Measurements from ENCODE around the gene RAD1. TPM values are rescaled to one million over a fixed set of nuclear protein-coding genes. Genes with fewer than 3 reads are reported as not detected.
"Not testable (repeated sequence)": the region's sequence is repeated elsewhere in the genome, so short reads cannot be mapped to it uniquely, and the experiment has no call there.

RAD1 gene, protein sequence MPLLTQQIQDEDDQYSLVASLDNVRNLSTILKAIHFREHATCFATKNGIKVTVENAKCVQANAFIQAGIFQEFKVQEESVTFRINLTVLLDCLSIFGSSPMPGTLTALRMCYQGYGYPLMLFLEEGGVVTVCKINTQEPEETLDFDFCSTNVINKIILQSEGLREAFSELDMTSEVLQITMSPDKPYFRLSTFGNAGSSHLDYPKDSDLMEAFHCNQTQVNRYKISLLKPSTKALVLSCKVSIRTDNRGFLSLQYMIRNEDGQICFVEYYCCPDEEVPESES
- 11.2 TPM for total RNA-seq

GRCh38 chr5:34915139-34915855 lies at the start of gene RAD1, which contains the start of gene BRIX1:
TSS of gene RAD1 (minus strand) at chr5:34915504. CDS start at chr5:34914892, 612 bp downstream.
TSS of gene BRIX1 (plus strand) at chr5:34915711. CDS start at chr5:34915739, 28 bp downstream.
- ATAC-seq = peak; percentile 99

GRCh38 chr5:34959323-34959722 lies 44.0 kb upstream of the RAD1 start:
- ATAC-seq = no peak

- peak; percentile 44 for ATAC-seq
Observed at GRCh38 chr5:34957857-34958690, 42.8 kb upstream of the RAD1 start.

DNA sequence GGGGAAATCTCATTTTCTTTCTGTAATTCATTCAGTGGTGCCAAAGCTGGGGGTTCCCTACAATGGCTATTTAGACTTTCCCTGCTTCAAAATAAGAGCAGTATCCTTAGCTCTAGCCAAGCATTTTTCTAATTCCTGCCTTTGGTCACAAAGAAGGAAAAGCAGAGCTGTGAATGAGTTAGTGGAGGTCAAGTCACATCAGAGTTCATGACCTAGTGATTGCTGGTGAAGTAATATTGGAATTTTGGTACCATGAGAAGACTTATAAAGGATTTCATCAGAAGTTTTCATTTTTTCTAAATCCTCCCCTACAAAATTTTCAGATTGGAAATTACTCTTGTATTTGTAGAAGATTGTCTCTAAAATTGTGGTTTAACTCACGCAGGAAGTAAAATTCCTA lies 42.0 kb upstream of the RAD1 start:
- ATAC-seq = no peak

- no peak for ATAC-seq
Observed at GRCh38 chr5:34944460-34945047, 29.2 kb upstream of the RAD1 start.

- ATAC-seq = no peak
Observed at GRCh38 chr5:34944044-34944443, 28.7 kb upstream of the RAD1 start.

DNA sequence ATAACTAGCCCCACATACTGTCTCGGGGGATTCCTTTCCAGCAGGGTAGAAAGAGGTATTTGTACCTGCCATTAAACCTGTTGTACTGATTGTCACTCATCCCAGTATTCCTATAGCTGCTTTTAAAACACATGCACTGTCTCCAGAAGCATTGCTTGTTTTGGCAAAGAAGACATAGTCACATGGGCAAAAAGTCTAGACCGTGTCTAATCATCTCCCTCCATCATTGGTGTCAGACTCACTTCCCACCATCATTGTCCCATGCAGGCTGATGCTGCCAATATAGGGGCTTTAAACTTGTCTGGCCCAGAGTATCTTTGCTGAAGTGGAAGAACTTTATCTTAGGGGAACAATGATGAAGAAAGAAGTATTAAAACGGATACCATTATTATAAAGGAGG lies 26.6 kb upstream of the RAD1 start:
- ATAC-seq = no peak

GRCh38 chr5:34932947-34933346 lies 17.6 kb upstream of the RAD1 start:
- no peak for ATAC-seq

- ATAC-seq = no peak
Observed at GRCh38 chr5:34930870-34931269, 15.6 kb upstream of the RAD1 start.

DNA sequence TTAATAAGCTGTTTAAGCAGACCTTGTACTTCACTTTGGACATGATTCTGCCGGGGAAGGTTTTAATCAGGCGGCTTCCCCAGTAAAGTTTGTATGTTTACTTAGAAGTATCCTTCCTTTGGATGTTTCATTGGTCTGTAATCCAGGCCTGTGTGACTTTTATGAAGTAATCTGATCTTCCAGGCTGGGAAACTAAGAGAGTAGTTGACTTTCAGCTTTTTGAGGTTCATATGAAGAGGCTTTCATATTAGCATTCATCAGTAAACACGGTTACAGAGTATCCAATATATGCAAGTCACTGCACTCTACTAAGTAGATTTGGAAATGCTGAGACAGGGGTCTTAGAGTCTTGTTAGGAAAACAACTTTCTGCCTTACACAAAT lies 15.1 kb upstream of the RAD1 start:
- no peak for ATAC-seq

DNA sequence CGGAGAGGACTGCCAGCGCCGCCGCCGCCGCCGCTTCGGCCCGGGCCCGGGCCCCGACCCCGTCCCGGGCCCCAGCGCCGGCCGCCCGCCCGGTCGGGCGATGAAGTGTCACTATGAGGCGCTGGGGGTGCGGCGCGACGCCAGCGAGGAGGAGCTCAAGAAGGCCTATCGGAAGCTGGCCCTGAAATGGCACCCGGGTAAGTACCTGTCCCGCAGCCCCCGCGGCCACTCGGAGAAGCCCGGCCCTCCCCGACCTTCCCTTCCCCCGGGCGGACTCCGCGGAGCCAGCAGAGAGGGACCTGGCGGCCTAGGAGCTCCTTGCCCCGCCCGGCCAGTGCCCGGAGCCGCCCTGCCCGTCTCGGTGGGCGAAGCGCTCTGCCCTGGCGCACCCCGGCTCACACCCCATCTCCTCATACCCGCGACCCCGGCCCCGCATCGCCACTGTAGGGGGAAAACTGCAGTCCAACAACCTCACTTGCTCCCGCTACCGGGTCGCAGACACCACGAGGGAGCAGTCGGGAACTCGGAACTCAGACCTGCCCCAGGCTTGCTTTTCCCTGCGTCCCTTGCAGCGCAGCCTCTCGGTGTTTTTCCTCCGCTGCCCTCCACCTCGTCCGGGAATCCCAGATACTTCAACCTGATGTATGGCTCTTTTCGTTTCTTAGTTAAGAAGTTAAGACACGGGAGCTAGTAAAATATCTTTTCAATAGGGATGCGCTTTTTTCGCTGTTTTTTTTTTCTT lies 14.6 kb upstream of the RAD1 start:
- peak; percentile 79 for ATAC-seq

DNA sequence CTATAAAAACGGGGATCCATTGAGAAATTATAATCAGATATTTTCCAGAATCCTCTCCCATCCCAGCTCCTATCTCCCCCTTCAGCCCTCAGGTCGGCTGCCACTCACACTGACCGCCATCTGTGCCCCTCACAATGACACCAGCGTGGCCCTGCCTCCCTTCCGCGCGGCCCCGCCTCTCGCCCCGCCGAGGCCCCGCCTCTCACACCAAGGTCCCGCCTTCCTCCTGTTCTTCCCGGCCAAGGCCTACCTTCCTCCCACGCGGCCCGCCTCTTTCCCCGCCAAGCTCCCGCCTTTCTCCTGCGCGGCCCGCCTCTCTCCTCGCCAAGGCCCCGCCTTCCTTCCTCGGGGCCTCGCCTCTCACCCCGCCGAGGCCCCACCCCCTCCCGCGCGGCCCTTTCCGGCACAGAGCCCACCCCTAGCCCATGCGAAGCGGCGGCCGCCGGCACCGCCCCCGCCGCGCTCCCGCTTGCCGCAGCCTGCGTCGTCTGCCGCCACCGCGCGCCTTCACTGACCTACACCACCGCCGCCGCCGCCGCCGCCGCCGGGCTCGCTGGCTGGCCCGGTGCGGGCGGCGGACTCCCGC lies 13.9 kb upstream of the RAD1 start, which contains the start of gene DNAJC21:
Gene DNAJC21 (plus strand): TSS at position 426 of the 586 bp plus-strand sequence. CDS start 261 bp downstream, outside the sequence.
- peak; percentile 97 for ATAC-seq

DNA sequence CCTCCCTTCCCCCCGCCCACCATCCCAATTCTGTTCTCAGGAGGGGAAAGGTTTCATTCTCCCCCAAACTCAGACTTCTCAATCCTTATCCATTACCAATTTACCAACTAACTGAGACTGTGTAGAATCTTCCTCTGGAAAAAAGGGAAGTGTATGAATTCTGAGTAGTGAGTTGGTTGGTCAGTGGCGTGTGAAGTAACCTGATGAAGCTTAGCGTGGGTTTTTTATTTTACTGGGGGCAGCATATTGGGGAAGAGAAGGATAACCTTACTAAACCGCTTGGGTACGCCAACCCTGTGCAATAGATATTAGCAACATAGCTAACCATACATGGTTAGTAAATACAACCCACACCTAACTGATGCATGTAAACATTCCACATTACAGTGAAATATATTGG lies 13.0 kb upstream of the RAD1 start:
- no peak for ATAC-seq

GRCh38 chr5:34927785-34928184 lies 12.5 kb upstream of the RAD1 start:
- ATAC-seq = no peak

GRCh38 chr5:34926318-34926888 lies 11.1 kb upstream of the RAD1 start:
- no peak for ATAC-seq

GRCh38 chr5:34924462-34924765 lies 9.1 kb upstream of the RAD1 start:
- no peak for ATAC-seq

DNA sequence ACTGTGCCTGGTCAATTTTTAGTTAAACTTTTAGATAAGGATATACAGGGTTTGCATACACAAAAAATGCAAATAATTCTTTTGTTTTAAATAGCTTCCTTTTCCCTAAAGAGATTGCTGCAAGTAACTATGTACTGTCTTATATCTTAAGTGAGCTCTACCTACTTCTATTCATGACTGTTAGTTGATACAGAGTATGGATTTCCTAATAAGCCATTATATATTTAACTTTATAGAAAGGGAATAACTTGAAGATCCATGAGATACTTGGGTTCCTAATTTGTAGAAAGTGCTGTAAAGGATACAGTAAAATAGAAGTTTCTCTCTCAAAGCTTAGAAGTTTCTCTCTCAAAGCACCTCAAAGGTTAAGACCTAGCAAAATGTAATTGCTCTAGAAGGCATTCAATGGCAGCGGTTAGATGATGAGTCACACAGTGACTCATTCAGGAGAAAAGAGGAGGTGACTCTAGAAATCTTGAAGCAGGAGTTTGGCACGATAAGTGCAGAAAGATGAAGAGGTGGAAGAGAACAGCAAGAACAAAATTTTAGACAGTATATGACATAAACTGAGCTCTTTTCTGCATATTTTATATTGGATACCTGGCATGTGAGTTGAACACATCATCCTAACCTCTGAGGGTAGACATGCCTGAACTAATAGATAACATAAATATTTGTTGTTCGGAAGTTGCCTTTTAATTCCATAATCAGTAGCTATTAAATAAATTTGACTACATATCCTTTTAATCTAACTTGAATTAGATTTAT lies 8.6 kb upstream of the RAD1 start:
- peak; percentile 87 for ATAC-seq

DNA sequence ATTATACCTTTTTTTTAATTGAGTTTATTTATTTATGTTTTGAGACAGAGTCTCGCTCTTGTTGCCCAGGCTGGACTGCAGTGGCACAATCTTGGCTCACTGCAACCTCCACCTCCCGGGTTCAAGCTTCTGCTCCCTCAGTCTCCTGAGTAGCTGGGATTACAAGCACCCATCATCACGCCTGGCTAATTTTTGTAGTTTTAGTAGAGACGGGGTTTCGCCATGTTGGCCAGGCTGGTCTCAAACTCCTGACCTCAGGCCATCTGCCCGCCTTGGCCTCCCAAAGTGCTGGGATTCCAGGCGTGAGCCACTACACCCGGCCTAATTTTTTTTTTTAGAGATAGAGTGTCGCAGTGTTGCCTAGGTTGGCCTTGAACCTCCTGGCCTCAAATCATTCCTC lies 8.0 kb upstream of the RAD1 start:
- not testable (repeated sequence) for ATAC-seq

DNA sequence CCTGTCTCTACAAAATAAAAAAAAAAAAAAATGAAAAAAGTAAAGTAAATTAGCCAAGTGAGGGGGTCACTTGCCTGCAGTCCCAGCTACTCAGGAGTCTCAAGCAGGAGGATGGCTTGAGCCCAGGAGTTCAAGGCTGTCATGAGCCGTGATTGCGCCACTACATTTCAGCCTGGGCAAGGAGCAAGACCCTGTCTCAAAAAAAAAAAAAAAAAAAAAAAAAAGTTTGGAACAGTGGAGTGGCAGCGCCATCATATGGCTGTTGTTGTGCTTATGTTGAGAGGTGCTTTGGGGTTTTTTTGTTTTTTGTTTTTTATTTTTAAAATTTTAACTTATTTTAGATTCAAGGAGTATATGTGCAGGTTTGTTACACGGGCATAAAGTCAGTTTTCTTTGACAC lies 3.8 kb upstream of the RAD1 start:
- ATAC-seq = no peak

DNA sequence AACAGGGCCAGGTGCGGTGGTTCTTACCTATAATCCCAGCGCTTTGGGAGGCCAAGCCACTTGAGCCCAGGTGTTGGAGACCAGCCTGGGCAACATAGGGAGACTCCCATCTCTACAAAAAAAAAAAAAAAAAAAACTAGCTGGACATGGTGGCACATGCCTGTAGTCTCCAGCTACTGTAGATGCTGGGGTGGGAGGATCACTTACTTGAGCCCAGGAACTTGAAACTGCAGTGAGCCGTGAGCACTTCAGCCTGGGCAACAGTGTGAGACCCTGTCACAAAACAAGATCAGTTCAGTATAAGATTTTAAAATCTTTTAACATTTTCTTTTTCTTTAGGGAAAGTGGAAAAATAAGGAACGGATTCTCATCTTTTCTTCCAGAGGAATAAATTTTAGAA lies 2.7 kb upstream of the RAD1 start:
- ATAC-seq = no peak

DNA sequence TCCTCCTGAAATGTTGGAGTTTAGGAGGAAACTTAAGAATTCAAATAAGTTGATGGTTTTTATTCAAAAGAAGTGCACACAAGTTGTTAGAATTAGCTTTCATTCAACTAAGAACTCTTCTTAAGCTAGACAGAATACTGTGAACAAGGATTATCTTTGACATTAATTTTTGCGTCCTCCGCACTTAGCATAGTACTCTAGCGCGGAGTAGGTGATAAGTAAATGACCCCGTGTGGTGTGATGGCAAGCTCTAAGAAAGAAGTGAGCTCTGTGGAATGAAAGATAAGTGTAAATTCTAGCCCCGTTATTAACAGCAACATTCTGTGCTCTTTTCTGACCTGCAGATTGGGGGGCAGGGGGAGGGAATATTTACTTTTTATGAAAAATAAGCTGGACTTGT lies 1.2 kb upstream of the RAD1 start:
- ATAC-seq = no peak

Measured in esophagus mucosa (tissue), 1 donor.